Uterus (tissue), 4 donors: ENCODE data around the gene KRTAP5-1. TPM values are rescaled to one million over a fixed set of nuclear protein-coding genes. Genes with fewer than 3 reads are reported as not detected.

Experiments used
- DNase-seq, 2 donors: peaks; one replicate each; pipeline ENCODE4 v3.0.0-alpha.2; 2019 to 2020
- H3K27ac ChIP-seq, 2 donors: fragments of 200-600 bp; sonication (generic); 1 replicate in 1 of 2; 2 replicates in 1 of 2; pipeline ENCODE4 v1.5.1; 2016 to 2018
- H3K27me3 ChIP-seq, 2 donors: fragments of 200-600 bp; sonication (generic); one replicate each; pipeline ENCODE4 v1.5.1; 2018 to 2019; ENCODE audit warnings: control low read depth in 1 of 2
- H3K36me3 ChIP-seq, 2 donors: fragments of 200-600 bp; sonication (generic); one replicate each; pipeline ENCODE4 v1.5.1; 2019; ENCODE audit warnings: control low read depth in 1 of 2
- H3K4me1 ChIP-seq, 2 donors: fragments of 200-600 bp; sonication (generic); one replicate each; pipeline ENCODE4 v1.5.1; 2018 to 2019; ENCODE audit warnings: control low read depth in 1 of 2
- H3K4me3 ChIP-seq, 2 donors: fragments of 200-600 bp; sonication (generic); 1 replicate in 1 of 2; 2 replicates in 1 of 2; pipeline ENCODE4 v1.5.1; 2018 to 2019; ENCODE audit warnings: mild to moderate bottlenecking in 1 of 2
- H3K9me3 ChIP-seq, 2 donors: fragments of 200-600 bp; sonication (generic); one replicate each; pipeline ENCODE4 v1.5.1; 2019; ENCODE audit warnings: control low read depth in 1 of 2
- POLR2A ChIP-seq, 2 donors: fragments of 450-650 bp; IDR thresholded peaks; one replicate each; pipeline ENCODE4 v1.6.1; 2016; ENCODE audit warnings: antibody characterized with exemption in 2 of 2, mild to moderate bottlenecking in 1 of 2, moderate library complexity in 1 of 2
- intact Hi-C: fragments of 100-400 bp; cut with DNase I; formaldehyde crosslinking; loops from one replicate; pipeline ENCODE4 v1.15.1; 2023; ENCODE audit warnings: low total_unique reads
- total RNA-seq, 4 donors: library from RNA; depleted of rRNA in 3 of 4; stranded (reverse); fragments of >200 nt in 3 of 4; gene quantifications; one replicate each; pipeline versions ENCODE4 v1.1.0 to v1.2.4, GENCODE V29; 2014 to 2023
- TF ChIP-seq, protein P1 (sequence below), 4 experiments: fragments of 200-600 bp in 2 of 4; fragments of 450-650 bp in 2 of 4; sonication (generic) in 2 of 4; IDR thresholded peaks; one replicate each; pipeline ENCODE4 v1.5.1; 2016 to 2019; ENCODE audit warnings: antibody characterized with exemption in 4 of 4, mild to moderate bottlenecking in 2 of 4, moderate library complexity in 1 of 4
- donor health status: DM: yes; HTN: yes; CAD: no.

The KRTAP5-1 gene
- total RNA-seq, 4 donors from 2014 or later, result not detected

DNA sequence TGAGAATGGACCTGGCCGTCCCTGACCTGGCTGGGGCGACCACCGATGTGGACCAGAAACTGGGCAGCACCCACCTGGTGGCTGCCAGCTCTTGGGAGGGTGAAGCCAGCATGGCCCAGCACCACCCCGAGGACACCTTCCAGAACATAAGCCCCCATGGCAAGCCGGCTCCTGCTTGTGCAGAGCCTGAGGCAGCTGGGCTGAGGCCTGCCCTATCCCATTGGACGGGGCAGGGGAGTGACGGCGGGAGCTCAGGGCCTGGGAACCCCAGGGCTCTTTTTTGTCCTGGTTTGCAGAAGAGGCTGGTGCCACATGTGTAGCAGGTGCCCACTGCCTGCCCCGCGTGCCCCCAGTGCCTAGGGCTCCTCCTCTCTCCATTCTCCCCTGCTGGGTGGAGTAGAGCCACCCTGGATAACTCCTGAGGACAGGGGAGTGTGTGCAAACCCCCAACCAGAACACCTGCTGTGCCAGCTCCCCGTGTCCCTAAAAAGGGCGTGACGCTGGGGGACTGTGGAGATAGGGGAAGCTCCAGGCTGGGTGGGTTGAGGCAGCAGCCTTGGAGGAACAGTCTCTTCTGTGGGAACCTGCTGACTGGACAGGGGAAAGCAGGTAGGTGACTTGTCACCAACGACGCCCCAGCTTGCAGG lies 25.0 kb downstream of the KRTAP5-1 start:
- Histone ChIP-seq H3K4me3 (no peak overlapping the region), H3K27ac (peak overlapping the region; percentile 92 to 96), H3K36me3 (no peaks in the 10 kb centered on the region), H3K4me1 (peaks cover 0 to 11% of the 10 kb centered on the region in 2 donors), H3K9me3 (no peaks in the 10 kb centered on the region), H3K27me3 (no peaks in the 10 kb centered on the region)
- TF ChIP-seq, protein P1, sequence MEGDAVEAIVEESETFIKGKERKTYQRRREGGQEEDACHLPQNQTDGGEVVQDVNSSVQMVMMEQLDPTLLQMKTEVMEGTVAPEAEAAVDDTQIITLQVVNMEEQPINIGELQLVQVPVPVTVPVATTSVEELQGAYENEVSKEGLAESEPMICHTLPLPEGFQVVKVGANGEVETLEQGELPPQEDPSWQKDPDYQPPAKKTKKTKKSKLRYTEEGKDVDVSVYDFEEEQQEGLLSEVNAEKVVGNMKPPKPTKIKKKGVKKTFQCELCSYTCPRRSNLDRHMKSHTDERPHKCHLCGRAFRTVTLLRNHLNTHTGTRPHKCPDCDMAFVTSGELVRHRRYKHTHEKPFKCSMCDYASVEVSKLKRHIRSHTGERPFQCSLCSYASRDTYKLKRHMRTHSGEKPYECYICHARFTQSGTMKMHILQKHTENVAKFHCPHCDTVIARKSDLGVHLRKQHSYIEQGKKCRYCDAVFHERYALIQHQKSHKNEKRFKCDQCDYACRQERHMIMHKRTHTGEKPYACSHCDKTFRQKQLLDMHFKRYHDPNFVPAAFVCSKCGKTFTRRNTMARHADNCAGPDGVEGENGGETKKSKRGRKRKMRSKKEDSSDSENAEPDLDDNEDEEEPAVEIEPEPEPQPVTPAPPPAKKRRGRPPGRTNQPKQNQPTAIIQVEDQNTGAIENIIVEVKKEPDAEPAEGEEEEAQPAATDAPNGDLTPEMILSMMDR (IDR thresholded peaks at IDR 0.05), result no peak
- TF ChIP-seq POLR2A (IDR thresholded peaks at IDR 0.05), result no peak
- DNase-seq, result no peak
- intact Hi-C loops, result no loop called here

- intact Hi-C loops, result no loop called here
- peak in 1 of 2 donors; percentile 48 for TF ChIP-seq POLR2A (IDR thresholded peaks at IDR 0.05)
- TF ChIP-seq, protein P1 (IDR thresholded peaks at IDR 0.05), result no peak
- H3K4me3 ChIP-seq, result peak overlapping the region in 1 of 2 donors; percentile 5
These were observed 25.8 kb downstream of the KRTAP5-1 start for GRCh38 chr11:1559111-1559951.

DNA sequence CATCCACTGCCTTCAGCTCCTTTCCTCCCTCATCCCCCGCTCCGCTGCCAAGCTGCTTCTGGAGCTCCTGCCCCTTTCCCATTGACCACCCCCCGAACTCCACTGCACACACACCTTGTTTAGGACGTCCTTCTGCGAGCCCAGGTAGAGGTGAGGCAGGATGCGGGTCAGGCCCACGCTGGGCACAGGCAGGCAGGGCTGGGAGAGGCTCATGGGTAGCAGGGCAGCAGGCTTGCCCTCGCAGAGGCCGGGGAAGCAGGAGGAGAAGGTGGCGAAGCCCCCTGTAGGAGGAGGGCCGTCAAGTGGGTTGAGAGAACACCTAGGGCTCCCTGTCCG lies 26.3 kb downstream of the KRTAP5-1 start:
- no peaks in the 10 kb centered on the region for H3K36me3 ChIP-seq
- peaks cover 0 to 6% of the 10 kb centered on the region in 2 donors for H3K4me1 ChIP-seq
- peak overlapping the region; percentile 92 to 96 for H3K27ac ChIP-seq
- TF ChIP-seq POLR2A (IDR thresholded peaks at IDR 0.05), result no peak
- TF ChIP-seq, protein P1 (IDR thresholded peaks at IDR 0.05), result no peak
- no peaks in the 10 kb centered on the region for H3K9me3 ChIP-seq
- no peaks in the 10 kb centered on the region for H3K27me3 ChIP-seq
- H3K4me3 ChIP-seq, result peak overlapping the region in 1 of 2 donors; percentile 5
- DNase-seq, result no peak
- intact Hi-C loops, result no loop called here

More at GRCh38 chr11:1559111-1559951, 25.8 kb downstream of the KRTAP5-1 start:
- H3K9me3 ChIP-seq, result no peaks in the 10 kb centered on the region
- no peaks in the 10 kb centered on the region for H3K36me3 ChIP-seq
- peak overlapping the region; percentile 92 to 96 for H3K27ac ChIP-seq
- DNase-seq, result peak; percentile 89
- H3K27me3 ChIP-seq, result no peaks in the 10 kb centered on the region
- peaks cover 0 to 11% of the 10 kb centered on the region in 2 donors for H3K4me1 ChIP-seq

DNA sequence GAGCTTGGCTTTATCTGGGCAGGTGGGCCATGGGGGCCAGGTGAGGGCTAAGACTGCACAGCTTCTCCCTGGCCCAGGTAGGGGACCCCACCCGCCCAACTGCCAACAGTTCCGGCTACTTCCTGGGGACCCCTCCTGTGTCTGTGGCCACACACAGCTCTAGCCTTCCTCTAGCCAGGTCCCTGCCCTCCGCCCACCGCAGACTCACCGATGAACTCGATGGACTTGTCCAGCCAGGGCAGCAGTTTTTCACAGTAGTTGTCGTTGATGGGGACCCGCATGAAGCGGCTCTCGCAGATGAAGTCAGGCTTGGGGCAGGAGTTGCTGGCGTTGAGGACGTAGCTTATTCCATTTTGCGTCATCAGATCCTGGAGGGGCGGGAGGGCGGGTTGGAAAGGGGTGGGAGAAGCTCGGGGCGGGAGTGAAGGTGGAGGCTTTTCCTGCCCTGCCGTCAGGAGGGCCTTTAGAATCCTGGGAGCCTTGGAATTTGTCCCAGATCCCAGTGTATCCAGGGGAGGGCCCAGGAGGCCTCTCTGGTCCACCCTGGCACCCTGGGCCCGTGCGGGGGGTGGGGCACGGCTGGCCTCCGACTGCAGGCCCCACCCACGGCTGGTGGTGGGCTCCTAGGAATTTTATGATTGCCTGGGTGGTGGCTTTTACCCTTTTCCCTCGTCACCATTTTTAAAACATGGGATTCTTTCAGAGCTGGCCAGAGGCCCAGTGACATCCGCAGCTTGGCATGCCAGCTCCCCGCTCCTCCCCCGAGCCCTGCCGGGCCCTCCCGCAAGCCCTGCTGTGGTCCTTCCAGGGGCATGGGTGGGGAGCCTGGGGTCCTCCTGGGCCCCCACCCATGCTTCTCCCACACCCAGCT lies 26.9 kb downstream of the KRTAP5-1 start:
- peak; percentile 80 to 83 for DNase-seq
- no peaks in the 10 kb centered on the region for H3K9me3 ChIP-seq
- peaks cover 0 to 6% of the 10 kb centered on the region in 2 donors for H3K4me1 ChIP-seq
- H3K36me3 ChIP-seq, result no peaks in the 10 kb centered on the region
- no peak overlapping the region for H3K4me3 ChIP-seq
- peak overlapping the region; percentile 92 to 96 for H3K27ac ChIP-seq
- intact Hi-C loops, result no loop called here
- TF ChIP-seq POLR2A (IDR thresholded peaks at IDR 0.05), result no peak
- TF ChIP-seq, protein P1 (IDR thresholded peaks at IDR 0.05), result no peak
- no peaks in the 10 kb centered on the region for H3K27me3 ChIP-seq
